DND-41 (cell line): ENCODE data around the gene LAMC3.

Experiments used
- ATAC-seq: fragments of 200-7000 bp; cut with Tn5 transposase; 3 replicates; pipeline ENCODE4 v1.9.1; 2021; ENCODE audit warnings: low read depth; ENCODE audit not compliant: insufficient read depth
- DNase-seq: peaks from one replicate; pipeline ENCODE4 v3.0.0-alpha.2; 2020
- H2AFZ ChIP-seq: 2 replicates; pipeline ENCODE4 v1.6.0; 2012; ENCODE audit warnings: low read depth, low read length
- H3K27ac ChIP-seq: 2 replicates; pipeline ENCODE4 v1.5.1; 2012; ENCODE audit warnings: low read length, inconsistent platforms
- H3K27me3 ChIP-seq: fragments of 200-600 bp; sonication (generic); 2 replicates; pipeline ENCODE4 v1.6.0; 2012; ENCODE audit warnings: low read length, mild to moderate bottlenecking, inconsistent platforms; ENCODE audit not compliant: insufficient read depth, poor library complexity
- H3K36me3 ChIP-seq: 2 replicates; pipeline ENCODE4 v1.5.1; 2012; ENCODE audit warnings: low read length, inconsistent platforms; ENCODE audit not compliant: insufficient read depth
- H3K4me1 ChIP-seq: 2 replicates; pipeline ENCODE4 v1.5.1; 2012; ENCODE audit warnings: mild to moderate bottlenecking, low read length; ENCODE audit not compliant: insufficient read depth
- H3K4me2 ChIP-seq: 2 replicates; pipeline ENCODE4 v1.6.0; 2012; ENCODE audit warnings: mild to moderate bottlenecking, moderate library complexity, low read length, inconsistent platforms; ENCODE audit not compliant: insufficient read depth
- H3K4me3 ChIP-seq, 2 experiments: fragments of 200-600 bp in 1 of 2; shearing (Covaris generic) in 1 of 2; 2 replicates each; pipeline ENCODE4 v1.5.1; 2012 to 2016; ENCODE audit warnings: inconsistent platforms in 2 of 2, low read length in 2 of 2, mild to moderate bottlenecking in 2 of 2, low read depth in 1 of 2, moderate library complexity in 1 of 2
- H3K79me2 ChIP-seq: 2 replicates; pipeline ENCODE4 v1.6.0; 2012; ENCODE audit warnings: low read length, inconsistent platforms; ENCODE audit not compliant: insufficient read depth
- H3K9ac ChIP-seq: 2 replicates; pipeline ENCODE4 v1.6.0; 2012; ENCODE audit warnings: low read depth, mild to moderate bottlenecking, inconsistent platforms, low read length, moderate library complexity
- H3K9me3 ChIP-seq: 2 replicates; pipeline ENCODE4 v1.5.1; 2012; ENCODE audit warnings: low read length, moderate library complexity, mild to moderate bottlenecking, inconsistent platforms; ENCODE audit not compliant: insufficient read depth, severe bottlenecking
- H4K20me1 ChIP-seq: 2 replicates; pipeline ENCODE4 v1.6.0; 2012; ENCODE audit warnings: low read length; ENCODE audit not compliant: insufficient read depth
- CTCF ChIP-seq: IDR thresholded peaks from 2 replicates; pipeline ENCODE4 v1.5.1; 2012; ENCODE audit warnings: borderline replicate concordance, low read length, moderate library complexity, mild to moderate bottlenecking; ENCODE audit not compliant: poor library complexity, severe bottlenecking; ENCODE audit errors: extremely low read depth
- EZH2 ChIP-seq: IDR thresholded peaks from 3 replicates; pipeline ENCODE4 v1.6.1; 2012; ENCODE audit warnings: borderline replicate concordance, low read depth, mild to moderate bottlenecking, moderate library complexity, low read length, inconsistent platforms; ENCODE audit not compliant: severe bottlenecking

Gene LAMC3

DNA sequence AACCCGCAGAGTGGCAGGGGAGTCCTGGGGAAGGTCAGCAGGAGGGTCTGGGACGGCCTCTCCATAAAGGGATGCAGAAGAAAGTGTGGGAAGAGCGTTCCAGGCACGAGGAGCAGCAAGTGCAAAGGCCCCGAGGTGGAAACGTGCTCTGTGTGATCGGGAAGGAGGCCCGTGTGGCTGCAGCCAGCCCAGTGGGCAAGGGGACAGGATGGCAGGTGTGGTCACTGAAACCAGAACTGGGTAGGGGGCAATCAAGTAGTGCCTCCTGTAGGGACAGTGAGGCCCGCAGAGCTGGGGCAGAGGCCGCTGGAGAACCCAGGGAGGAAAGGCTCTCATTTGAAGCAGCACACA lies 16.3 kb upstream of the LAMC3 start:
- H3K4me1 ChIP-seq: no peaks in the 10 kb centered on the region
- no peak for TF ChIP-seq CTCF
- no peak for TF ChIP-seq EZH2
- H3K9ac ChIP-seq: no peak overlapping the region
- H3K4me3 ChIP-seq: no peak overlapping the region
- no peaks in the 10 kb centered on the region for H3K79me2 ChIP-seq
- H4K20me1 ChIP-seq: peaks cover 4% of the 10 kb centered on the region; the same call in 1 of the 2 replicates
- H2AFZ ChIP-seq: no peak overlapping the region
- H3K36me3 ChIP-seq: no peaks in the 10 kb centered on the region
- H3K27ac ChIP-seq: no peak overlapping the region
- ATAC-seq (no peak), DNase-seq (no peak)
- H3K9me3 ChIP-seq: no peaks in the 10 kb centered on the region
- no peaks in the 10 kb centered on the region for H3K27me3 ChIP-seq
- no peak overlapping the region for H3K4me2 ChIP-seq

DNA sequence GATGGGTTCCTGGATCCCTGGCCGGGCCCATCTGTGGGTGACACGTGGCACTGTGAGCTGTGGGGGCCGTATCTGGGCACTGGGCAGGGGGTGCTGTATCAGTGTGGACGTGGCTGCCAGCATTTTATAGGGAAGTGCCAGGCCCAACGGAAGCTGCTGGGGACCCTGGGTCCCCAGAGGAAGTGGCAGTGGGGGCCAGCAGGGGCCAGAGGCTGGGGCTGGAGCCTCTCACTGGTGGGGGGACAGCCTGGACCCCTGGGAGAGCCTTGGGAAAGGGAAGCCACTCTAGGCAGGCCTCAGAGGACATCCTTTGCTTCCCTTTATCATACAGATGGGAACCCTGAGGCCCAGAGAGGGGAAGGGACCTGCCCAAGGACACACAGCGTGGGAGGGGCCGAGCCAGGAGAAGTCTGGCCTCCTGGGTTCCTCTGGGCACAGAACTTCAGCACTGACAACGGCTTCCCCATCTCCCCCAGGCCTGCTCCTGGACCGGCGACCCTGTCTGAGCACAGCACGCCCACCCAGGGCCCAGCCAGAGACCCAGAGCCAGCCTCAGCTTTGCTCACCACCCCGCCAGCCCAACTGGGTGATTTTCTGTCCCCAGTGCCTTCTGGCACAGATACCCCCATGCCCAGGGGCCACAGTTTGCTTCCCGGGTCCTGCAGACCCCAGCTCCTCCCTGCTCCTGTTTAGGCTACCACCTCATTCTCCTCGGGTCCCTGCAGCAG lies 15.5 kb upstream of the LAMC3 start:
- H3K27me3 ChIP-seq: no peaks in the 10 kb centered on the region
- peaks cover 4% of the 10 kb centered on the region; the same call in 1 of the 2 replicates for H4K20me1 ChIP-seq
- no peak overlapping the region for H3K27ac ChIP-seq

DNA sequence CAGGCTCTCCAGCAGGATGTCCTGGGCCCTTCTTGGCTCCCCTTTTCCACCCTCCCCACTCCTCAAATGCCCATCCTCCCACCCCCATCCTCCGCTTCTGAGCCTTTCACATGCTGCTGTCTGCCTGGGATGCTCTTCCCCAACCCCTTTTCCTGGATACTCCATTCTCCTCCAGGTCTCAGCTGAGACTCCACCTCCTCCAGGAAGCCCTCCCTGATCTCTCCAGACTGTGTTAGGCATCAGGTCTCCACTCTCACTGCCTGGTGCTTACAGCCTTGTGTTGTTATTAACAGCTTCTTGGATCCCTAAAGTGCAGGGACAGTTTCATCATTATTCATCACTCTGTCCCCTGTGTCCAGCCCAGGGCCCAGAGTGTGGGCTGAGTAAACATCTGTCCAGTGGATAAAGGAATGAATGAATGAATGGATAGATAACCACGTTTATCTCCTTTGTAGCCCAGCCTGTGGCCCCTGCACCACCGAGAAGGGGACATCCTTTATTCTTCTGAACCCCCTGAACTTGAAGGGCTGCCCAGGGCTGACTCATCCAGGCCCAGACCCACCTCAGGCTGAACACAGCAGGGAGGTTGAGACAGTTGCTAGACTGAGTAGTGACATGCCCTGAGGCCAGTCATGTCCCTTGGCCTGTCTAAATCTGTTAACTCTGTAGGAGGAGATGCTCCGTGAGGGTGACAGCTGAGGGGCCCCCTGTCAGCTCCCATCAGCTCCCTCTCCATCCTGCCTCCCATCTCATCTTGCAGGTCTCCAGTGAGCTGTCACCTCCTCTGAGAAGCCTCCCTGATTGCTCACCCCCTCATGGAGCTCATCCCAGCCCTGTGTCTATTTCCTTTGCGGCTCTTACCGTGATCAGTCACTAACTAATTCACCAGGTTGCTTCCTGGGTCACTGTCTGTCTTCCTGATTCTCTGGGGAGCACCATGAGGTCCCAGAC lies 14.6 kb upstream of the LAMC3 start:
- TF ChIP-seq CTCF (no peak), EZH2 (no peak)
- H3K27me3 ChIP-seq: peaks cover 3% of the 10 kb centered on the region
- no peak for ATAC-seq
- no peaks in the 10 kb centered on the region for H3K79me2 ChIP-seq
- H3K4me1 ChIP-seq: no peaks in the 10 kb centered on the region
- no peak overlapping the region for H3K27ac ChIP-seq
- H3K9ac ChIP-seq: no peak overlapping the region
- no peaks in the 10 kb centered on the region for H3K36me3 ChIP-seq
- H2AFZ ChIP-seq: no peak overlapping the region
- no peaks in the 10 kb centered on the region for H3K9me3 ChIP-seq
- no peak overlapping the region for H3K4me2 ChIP-seq
- H4K20me1 ChIP-seq: peaks cover 8% of the 10 kb centered on the region; the same call in 1 of the 2 replicates
- no peak for DNase-seq
- H3K4me3 ChIP-seq: no peak overlapping the region

More for the DNA sequence above, 15.5 kb upstream of the LAMC3 start:
- TF ChIP-seq EZH2: no peak
- TF ChIP-seq CTCF: no peak
- no peak for ATAC-seq
- DNase-seq: no peak
- Histone ChIP-seq H3K9ac (no peak overlapping the region), H2AFZ (no peak overlapping the region), H3K79me2 (no peaks in the 10 kb centered on the region), H3K9me3 (no peaks in the 10 kb centered on the region), H3K36me3 (no peaks in the 10 kb centered on the region), H3K4me2 (no peak overlapping the region), H3K4me1 (no peaks in the 10 kb centered on the region), H3K4me3 (no peak overlapping the region)
